TTC549 (cell line): ENCODE measurements around the gene PANX2.
"Not testable (repeated sequence)": the region's sequence is repeated elsewhere in the genome, so short reads cannot be mapped to it uniquely, and the experiment has no call there.

Experiments
- FAIRE-seq: peaks from 2 replicates; lab custom pipeline; 2012; peaks lifted over from hg19 to GRCh38; lab: Jason Lieb, UNC

The PANX2 gene, protein sequence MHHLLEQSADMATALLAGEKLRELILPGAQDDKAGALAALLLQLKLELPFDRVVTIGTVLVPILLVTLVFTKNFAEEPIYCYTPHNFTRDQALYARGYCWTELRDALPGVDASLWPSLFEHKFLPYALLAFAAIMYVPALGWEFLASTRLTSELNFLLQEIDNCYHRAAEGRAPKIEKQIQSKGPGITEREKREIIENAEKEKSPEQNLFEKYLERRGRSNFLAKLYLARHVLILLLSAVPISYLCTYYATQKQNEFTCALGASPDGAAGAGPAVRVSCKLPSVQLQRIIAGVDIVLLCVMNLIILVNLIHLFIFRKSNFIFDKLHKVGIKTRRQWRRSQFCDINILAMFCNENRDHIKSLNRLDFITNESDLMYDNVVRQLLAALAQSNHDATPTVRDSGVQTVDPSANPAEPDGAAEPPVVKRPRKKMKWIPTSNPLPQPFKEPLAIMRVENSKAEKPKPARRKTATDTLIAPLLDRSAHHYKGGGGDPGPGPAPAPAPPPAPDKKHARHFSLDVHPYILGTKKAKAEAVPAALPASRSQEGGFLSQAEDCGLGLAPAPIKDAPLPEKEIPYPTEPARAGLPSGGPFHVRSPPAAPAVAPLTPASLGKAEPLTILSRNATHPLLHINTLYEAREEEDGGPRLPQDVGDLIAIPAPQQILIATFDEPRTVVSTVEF

GRCh38 chr22:50170453-50171318 lies at the start of gene PANX2:
TSS of gene PANX2 (plus strand) at chr22:50170731. CDS start at chr22:50170731, 0 bp downstream.
- FAIRE-seq, result no peak

GRCh38 chr22:50121202-50121740 lies 49.3 kb upstream of the PANX2 start:
- FAIRE-seq, result no peak

DNA sequence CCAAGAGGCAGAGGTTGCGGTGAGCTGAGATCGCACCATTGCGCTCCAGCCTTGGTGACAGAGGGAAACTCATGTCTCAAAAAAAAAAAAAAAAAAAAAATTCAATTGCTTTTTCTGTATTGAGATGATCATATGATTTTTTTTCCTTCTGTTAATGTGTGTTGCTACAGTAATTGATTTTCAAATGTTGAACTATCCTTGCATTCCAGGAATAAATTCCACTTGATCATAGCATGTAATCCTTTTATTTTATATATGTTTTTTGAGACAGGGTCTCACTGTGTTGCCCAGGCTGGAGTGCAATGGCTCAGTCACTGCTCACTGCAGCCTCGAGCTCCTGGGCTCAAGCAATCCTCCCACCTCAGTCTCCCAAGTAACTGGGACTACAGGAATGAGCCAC lies 47.4 kb upstream of the PANX2 start:
- no peak for FAIRE-seq

DNA sequence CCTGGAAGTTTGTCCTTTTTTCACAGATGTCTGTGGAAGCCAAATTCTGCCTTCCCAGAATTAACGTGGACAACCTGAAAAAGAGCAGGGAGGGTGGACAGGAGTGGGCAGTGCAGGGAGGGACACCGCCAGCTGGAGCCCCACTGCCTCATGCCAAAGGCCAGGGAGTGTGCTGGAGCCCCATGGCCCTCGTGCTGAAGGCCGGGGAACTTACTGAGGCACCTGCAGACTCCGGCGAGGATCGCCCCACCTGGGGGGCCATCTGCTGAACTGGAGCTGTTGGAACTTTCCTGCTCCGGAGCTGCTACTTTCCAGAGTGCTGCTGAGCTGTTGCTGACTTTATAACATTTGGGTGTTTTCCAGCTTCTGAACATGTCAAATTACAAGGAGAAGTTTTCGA lies 45.5 kb upstream of the PANX2 start:
- no peak for FAIRE-seq

- no peak for FAIRE-seq
Measured at GRCh38 chr22:50129121-50129736, 41.3 kb upstream of the PANX2 start.

DNA sequence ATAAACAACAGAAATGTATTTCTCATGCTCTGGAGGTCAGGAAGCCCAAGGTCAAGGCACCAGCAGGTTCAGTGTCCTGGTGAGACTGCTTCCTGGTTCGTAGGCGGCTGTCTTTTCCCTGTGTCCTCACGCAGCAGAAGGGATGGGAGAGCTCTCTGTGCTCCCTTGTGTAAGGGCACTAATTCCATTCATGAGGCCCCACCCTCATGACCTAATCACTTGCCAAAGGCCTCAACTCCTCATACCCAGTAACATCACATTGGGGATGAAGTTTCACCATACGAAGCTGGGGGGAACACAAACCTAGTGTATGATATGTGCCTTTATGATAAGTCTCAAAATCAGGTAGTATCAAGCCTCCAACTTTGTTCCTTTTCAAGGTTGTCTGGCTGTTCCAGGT lies 38.6 kb upstream of the PANX2 start:
- no peak for FAIRE-seq

DNA sequence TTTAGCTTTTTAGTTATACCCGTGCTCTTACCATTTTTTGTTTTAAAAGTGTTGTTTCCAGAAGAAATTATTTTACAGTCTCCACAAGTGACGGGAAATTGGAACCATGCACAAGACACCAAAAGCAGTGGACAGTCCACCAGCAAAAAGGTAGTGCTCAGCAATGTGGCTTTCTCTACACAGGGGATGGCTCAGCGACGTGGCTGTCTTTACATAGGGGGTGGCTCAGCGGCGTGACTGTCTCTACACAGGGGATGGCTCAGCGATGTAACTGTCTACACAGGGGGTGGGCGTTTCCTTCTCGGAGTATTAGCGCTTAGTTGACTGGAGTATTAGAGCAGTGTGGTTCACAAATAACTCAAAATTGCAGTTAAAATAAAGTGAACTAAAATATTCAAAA lies 36.0 kb upstream of the PANX2 start:
- FAIRE-seq, result no peak

DNA sequence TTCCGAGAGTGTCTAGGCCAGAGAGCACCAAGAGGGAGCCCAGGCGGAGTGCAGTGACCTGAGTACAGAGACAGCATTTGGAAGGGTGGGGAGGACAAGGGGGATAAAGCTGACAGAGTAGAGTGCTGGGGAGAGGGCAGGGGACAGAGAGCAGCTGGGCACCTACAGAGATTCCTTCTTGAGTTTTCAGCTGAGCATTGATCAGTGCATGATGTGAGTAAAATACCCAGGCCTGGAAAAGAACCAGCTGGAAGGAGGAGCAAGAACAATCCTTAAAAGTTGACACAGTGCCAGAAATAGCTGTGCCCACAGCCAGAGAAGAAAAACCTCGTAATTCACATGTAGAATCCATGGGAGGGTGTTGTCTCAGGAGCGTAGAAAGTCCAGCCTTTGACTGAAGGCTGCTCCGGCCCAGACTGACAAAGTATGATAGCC lies 33.9 kb upstream of the PANX2 start:
- FAIRE-seq, result no peak

DNA sequence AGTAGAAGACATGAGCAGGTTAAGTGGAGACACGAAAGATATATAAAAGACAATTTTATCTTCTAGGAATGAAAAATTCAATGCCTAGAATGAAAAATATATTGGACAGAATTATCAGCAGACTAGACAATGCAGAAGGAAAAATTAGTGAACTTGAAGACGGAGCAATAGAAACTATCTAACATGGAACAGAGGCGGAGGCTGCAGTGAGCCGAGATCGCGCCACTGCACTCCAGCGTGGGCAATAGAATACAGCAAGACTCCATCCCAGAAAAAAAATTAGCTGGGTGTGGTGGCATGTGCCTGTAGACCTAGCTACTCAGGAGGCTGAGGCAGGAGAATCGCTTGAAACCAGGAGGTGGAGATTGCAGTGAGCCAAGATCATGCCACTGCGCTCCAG lies 33.3 kb upstream of the PANX2 start:
- not testable (repeated sequence) for FAIRE-seq

- no peak for FAIRE-seq
Measured at GRCh38 chr22:50138041-50138440, 32.5 kb upstream of the PANX2 start.

GRCh38 chr22:50138988-50139387 lies 31.5 kb upstream of the PANX2 start:
- no peak for FAIRE-seq

DNA sequence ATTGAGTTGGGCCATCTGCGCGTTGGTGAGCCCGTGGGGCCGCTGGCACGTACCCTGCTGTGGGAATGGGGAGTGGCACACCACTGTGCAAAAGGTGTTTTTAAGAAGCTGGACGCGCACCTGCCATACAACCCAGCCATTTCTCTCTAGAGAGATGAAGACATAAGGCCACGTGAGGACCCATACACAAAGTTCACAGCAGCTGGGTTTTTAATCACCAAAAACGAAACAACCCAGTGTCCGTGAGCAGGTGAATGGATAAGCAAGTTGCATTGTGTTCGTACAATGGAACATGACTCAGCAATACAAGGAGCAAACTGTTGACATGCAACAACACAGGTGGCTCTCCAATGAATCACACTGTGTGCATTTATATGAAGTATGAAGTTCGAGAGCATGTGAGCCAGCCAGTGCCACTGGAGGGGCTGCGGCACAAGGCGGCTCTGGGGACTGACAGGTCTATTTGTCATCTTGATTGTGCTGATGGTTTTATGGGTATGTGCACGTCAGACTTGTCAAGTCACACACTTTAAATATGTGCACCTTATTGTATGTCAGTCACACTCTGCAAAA lies 30.6 kb upstream of the PANX2 start:
- no peak for FAIRE-seq

GRCh38 chr22:50140615-50141014 lies 29.9 kb upstream of the PANX2 start:
- FAIRE-seq, result no peak

GRCh38 chr22:50141462-50141861 lies 29.1 kb upstream of the PANX2 start:
- FAIRE-seq, result no peak

DNA sequence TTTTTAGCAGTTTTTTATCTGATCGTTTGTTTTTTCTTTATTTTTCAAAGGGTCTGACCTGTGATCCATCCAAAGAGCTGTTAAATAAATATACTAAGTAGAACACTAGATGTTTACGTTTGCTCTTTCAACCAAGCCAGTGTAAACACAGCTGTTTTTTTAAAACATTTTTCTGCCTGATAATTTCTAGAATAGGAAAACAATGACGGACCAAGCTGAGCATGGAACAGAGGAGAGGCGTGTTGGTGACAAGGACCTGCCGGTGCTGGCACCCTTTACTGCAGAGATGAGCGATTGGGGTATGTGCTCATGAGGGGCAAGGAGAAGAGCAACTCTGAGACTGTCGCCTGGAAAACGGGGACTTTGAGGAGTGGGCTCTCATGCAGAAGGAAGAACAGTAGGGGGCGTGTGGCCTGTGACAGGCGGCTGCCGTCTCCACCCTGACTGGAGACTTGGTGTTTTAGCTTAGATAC lies 28.6 kb upstream of the PANX2 start:
- FAIRE-seq, result no peak

GRCh38 chr22:50143096-50143495 lies 27.4 kb upstream of the PANX2 start:
- FAIRE-seq, result no peak

GRCh38 chr22:50144005-50144614 lies 26.4 kb upstream of the PANX2 start:
- FAIRE-seq, result no peak

DNA sequence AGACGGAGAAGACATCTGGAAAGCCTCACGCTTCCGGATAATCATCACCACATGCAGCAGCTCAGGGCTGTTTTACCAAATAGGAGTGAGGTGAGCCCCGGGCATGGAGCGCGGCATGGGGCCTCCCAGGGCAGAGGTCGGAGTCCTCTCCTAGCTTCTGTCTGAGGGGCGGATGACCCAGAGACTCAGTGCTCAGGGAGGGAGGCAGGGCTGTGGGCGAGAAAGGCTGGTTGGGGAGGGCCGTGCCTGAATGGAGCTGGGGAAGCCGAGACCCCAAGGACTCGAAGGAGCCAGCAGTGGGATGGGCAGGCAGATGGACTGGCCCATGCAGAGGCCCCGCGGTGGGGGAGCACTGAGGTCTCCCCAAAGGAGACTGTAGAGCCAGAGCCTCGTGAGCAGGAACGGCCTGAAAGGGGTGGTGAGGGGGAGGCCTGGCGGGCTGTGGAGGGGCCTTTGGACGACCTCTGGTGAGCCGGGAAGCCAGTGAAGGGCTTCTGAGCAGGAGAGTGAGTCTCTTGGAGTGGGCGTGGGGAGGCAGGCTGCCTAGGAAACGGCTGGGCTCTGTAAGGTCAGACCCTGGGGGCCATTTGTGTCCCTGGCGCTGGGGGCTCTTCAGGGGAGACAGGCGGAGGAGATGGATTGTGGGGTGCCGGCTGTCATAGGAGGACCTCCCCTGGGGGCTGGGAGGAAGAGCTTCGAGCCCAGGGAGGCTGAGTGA lies 24.7 kb upstream of the PANX2 start:
- FAIRE-seq, result no peak

GRCh38 chr22:50146439-50147238 lies 23.9 kb upstream of the PANX2 start:
- FAIRE-seq, result peak; percentile 46
